Activated gamma-delta T cell treated with anti-CD3 and anti-CD28 coated beads, Interleukin-2, amount 50 U/mL, for 16 hours (primary cell): ENCODE results near the gene FAM83D.
A peak's percentile ranks its signal among the peaks of the same experiment; 100 is the strongest.
"Not testable (repeated sequence)": the region's sequence is repeated elsewhere in the genome, so short reads cannot be mapped to it uniquely, and the experiment has no call there.

Experiments used
- DNase-seq: peaks from one replicate; pipeline ENCODE4 v3.0.0-alpha.2; 2020; ENCODE audit warnings: low read depth

Gene FAM83D

DNA sequence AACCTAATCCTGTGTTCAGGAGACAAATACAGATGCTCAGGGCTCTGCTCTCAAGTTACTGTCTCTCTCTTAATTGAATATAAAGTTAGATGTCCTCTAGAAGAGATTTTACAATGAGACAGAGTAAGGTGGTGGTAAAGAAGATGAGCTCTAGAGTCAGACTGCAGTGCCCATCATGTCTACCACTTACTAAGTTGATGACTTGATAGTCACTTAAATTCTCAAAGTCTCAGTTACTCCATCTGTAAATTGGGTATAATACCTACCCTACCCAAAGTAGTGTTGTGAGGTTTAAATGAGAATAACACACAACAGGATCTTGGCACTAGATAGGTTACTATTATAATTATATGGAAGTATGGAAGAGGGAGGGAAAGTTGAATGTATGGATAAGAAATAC, 37.5 kb downstream of the FAM83D start:
- DNase-seq = no peak

DNA sequence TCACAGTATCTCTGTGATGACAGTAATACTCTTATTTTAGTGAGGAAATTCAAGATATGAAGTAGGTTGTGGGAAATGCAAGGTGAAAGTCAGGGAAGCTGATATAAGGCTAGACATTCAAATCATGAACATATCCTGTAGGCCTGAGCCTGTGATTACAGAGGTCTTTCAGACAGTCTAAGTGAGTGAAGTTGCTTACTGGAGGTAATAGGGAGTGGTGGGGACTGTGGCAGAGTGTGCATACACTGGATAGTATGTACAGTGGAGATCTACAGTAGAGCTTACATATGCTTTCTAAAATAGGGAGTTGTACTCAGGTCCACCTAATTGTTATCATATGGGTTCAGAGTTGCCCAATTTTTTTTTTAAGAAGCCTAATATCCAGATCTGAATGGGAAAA, 39.0 kb downstream of the FAM83D start:
- no peak for DNase-seq

- no peak for DNase-seq
Measured at GRCh38 chr20:38968090-38968489, 41.9 kb downstream of the FAM83D start.

DNA sequence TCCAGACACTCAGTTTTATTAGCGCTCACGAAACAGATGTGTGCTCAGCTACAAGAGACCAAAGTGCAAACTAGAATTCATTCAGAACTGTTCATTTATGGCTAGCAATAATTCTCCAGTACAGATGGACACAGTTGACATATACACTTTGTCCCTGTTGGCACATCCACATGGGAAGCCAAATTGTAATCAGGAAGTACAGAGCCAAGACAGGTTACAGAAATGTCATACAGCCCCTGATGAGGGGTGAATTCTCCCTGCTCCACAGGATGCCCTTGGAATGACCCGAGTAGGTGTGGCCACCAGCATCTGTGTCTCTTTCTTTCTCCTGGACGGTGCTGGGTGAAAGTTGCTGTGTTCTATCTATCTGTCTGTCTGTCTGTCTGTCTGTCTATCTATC, 43.5 kb downstream of the FAM83D start:
- no peak for DNase-seq

GRCh38 chr20:38970302-38970701, 44.1 kb downstream of the FAM83D start:
- DNase-seq = no peak

GRCh38 chr20:38973107-38973506, 46.9 kb downstream of the FAM83D start:
- DNase-seq = no peak

- DNase-seq = no peak
Measured at GRCh38 chr20:38973645-38974044, 47.4 kb downstream of the FAM83D start.

DNA sequence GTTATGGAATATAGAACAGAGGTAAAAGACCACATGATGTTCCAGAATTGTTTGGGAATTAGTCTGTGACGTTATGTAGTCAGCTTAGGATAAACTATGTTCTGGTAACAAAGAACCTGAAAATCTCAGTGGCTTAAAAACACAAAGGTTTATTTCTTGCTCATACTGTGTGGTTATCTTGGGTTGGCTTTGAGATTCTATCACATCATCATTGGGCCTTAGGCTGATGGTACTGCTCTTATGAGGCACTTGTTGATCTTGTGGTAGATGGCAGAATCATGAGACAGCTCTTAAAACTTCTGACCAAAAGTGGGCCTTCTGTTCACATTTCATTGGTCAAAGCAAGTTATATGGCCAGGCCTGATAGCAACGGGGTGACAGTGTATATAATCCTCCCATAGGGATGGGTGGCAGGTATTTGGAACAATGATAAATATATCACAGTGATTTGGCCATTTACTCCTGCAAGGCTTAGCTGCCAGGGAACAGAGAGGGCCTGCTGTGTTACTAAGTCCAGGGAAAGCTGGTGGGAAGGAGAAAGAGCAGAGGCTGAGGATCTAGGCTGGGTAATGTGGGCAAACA, 49.4 kb downstream of the FAM83D start:
- DNase-seq = no peak

DNA sequence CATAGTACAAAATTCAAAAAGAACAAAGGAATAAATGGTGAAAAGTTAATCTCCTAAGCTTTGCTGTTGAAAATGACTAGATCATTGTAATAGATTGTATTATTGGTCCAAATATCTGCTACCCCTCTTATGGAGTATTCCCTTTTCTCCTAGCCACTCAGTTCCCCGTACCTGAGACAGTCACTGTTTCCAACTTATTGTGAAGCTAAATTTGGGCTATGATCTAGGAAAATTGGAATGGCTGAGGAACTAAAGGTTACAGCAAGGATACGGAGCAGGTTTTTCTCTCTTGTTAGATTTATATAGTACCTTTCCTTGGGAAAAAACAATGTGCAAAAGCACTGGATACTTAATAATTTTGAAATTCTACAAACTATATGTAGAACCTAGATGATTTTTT, 53.2 kb downstream of the FAM83D start:
- DNase-seq = no peak

GRCh38 chr20:38979842-38980241, 53.6 kb downstream of the FAM83D start:
- no peak for DNase-seq

- no peak for DNase-seq
Measured at GRCh38 chr20:38982291-38982690, 56.1 kb downstream of the FAM83D start.

- DNase-seq = no peak
Measured at GRCh38 chr20:38985060-38985459, 58.8 kb downstream of the FAM83D start.

- no peak for DNase-seq
Measured at GRCh38 chr20:38985603-38986170, 59.5 kb downstream of the FAM83D start.

- no peak for DNase-seq
Measured at GRCh38 chr20:38986663-38987062, 60.4 kb downstream of the FAM83D start.

- DNase-seq = no peak
Measured at GRCh38 chr20:38987777-38988176, 61.6 kb downstream of the FAM83D start.

DNA sequence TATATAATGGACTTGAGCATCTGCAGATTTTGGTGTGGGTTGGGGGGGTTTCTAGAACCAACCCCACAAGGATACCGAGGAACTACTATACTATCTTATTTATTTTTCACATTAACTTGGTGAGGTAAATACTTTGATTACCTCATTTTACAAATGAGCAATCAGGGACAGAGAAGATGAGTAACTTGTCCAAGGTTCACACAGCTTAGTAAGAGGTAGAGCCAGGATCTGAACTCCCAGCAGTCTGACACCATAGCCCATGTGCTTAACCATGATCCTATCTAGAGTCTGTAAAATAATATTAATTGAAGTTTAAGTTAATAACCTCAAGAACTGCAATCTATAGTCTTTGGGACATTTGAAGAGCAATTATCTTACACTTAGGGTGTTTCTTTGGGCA, 64.5 kb downstream of the FAM83D start:
- no peak for DNase-seq

GRCh38 chr20:38991814-38992704, 65.8 kb downstream of the FAM83D start:
- no peak for DNase-seq

DNA sequence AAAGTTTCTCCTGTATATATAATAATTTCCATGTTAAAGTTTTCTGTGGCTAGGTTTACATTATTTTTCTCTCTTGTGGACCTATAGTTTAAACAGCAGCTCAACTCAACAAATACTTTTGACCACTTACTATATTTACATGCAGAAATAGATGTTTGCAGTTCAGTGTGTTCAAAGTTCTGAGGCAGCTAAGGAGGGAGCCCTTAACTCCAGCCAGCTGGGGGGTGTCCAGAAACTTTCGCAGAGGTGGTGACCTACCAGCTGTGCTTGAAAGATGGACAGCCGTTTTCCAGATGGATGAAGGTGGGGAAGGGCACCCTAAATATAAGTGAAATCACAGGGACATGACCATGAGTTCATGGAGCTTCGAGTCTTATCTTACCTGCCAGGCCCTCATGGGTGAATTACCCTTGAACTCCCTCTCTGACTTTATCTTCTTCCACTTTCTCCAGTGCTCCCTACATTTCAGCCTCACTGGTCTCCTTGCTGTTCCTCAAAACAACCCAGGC, 69.4 kb downstream of the FAM83D start:
- no peak for DNase-seq

DNA sequence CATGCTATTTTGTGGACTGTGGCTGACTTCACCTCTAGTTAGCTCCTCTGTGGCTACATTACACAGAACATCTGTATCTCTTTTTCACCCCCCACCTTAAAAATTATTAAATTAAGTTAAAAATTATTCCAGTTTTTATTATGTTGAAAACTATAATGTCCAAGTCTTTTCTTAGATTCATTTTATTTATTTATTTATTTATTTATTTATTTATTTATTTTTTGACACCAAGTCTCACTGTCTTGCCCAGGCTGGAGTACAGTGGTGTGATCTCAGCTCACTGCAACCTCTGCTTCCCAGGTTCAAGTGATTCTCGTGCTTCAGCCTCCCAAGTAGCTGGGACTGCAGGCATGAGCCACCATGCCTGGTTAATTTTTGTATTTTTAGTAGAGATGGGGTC, 70.6 kb downstream of the FAM83D start:
- not testable (repeated sequence) for DNase-seq

GRCh38 chr20:38997622-38998021, 71.4 kb downstream of the FAM83D start:
- peak; percentile 38 for DNase-seq

DNA sequence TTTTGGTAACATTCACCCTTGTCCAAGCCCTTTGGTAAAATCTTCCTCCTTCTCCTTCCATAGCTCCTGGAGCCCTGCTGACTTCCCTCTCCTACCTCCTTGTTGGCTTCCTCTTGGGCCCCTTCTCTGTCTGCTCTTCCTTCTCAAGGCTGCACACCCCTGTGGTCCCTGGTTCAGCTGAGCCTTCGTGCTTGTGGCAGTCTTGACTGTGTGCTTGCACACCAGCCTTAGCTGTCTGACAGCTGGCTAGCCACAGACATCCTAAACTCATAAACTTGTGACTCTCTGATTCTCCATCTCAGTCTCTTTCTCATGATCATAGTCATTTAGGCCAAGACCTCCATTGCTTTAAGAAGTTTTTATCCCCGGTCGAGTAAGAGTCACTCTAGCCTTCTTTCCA, 73.0 kb downstream of the FAM83D start:
- DNase-seq = no peak

- no peak for DNase-seq
Measured at GRCh38 chr20:38999965-39000910, 74.0 kb downstream of the FAM83D start.
